OCI-M1 (cell line): ENCODE results near the gene ARHGAP5.
"Not testable (repeated sequence)": the region's sequence is repeated elsewhere in the genome, so short reads cannot be mapped to it uniquely, and the experiment has no call there.

Source experiments
- DNase-seq: peaks from one replicate; lab custom pipeline; 2025; lab: John Stamatoyannopoulos, UW

The ARHGAP5 gene

GRCh38 chr14:32121536-32121935, 44.4 kb downstream of the ARHGAP5 start:
- no peak for DNase-seq

GRCh38 chr14:32121948-32122347, 44.8 kb downstream of the ARHGAP5 start:
- no peak for DNase-seq

- DNase-seq, result not testable (repeated sequence)
Measured at GRCh38 chr14:32126899-32127730, 50.0 kb downstream of the ARHGAP5 start.

DNA sequence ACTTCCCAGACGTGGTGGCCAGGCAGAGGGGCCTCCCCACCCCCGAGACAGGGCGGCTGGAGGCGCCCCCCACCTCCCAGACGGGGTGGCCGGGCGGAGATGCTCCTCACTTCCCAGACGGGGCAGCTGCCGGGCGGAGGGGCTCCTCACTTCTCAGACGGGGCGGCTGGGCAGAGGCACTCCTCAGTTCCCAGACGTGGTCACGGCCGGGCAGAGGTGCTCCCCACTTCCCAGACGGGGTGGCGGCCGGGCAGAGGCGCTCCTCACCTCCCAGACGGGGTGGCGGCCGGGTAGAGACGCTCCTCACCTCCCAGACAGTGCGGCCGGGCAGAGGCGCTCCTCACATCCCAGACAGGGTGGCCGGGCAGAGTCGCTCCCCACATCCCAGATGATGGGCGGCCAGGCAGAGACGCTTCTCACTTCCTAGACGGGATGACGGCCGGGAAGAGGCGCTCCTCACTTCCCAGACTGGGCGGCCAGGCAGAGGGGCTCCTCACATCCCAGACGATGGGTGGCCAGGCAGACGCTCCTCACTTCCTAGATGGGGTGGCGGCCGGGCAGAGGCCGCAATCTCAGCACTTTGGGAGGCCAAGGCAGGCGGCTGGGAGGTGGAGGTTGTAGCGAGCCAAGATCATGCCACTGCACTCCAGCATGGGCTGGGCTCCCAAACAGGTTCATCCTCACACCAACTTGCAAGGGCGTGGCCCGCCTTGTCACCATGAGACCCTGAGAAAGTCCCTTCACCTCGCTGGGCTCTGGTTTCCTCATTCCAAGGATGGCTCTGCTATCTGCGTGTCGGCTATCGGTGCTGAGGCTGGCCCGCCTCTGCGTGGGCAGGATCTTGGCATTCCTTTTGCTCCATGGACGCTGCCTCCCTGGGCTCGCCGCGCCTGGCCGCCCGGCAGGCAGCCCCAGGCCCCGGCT, 50.9 kb downstream of the ARHGAP5 start:
- not testable (repeated sequence) for DNase-seq

- no peak for DNase-seq
Measured at GRCh38 chr14:32128703-32129102, 51.6 kb downstream of the ARHGAP5 start.

DNA sequence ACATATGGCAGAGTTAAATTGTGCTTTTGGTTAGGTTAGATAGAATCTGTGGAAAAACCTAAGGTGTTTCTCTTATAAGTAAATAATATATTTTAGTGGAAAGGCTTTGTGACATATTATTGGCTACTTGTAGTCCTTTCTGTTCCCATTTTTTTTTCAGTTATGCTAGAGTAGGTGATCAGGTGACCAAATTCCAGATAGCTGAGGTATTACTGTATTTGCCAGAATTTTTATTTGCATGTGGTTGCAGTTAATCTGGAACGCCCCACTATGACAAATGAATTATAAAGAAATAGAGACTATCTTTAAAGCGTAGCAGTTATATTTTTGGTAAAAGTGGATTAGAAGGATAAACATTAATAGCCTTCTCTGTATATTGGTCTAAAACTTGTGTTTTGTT, 52.0 kb downstream of the ARHGAP5 start:
- no peak for DNase-seq

GRCh38 chr14:32131689-32132088, 54.6 kb downstream of the ARHGAP5 start:
- not testable (repeated sequence) for DNase-seq

- no peak for DNase-seq
Measured at GRCh38 chr14:32134448-32135097, 57.5 kb downstream of the ARHGAP5 start.

GRCh38 chr14:32136027-32136825, 59.1 kb downstream of the ARHGAP5 start:
- no peak for DNase-seq

GRCh38 chr14:32137313-32137712, 60.2 kb downstream of the ARHGAP5 start:
- DNase-seq, result no peak

- no peak for DNase-seq
Measured at GRCh38 chr14:32137892-32138291, 60.8 kb downstream of the ARHGAP5 start.

GRCh38 chr14:32142341-32142740, 65.2 kb downstream of the ARHGAP5 start:
- DNase-seq, result no peak

DNA sequence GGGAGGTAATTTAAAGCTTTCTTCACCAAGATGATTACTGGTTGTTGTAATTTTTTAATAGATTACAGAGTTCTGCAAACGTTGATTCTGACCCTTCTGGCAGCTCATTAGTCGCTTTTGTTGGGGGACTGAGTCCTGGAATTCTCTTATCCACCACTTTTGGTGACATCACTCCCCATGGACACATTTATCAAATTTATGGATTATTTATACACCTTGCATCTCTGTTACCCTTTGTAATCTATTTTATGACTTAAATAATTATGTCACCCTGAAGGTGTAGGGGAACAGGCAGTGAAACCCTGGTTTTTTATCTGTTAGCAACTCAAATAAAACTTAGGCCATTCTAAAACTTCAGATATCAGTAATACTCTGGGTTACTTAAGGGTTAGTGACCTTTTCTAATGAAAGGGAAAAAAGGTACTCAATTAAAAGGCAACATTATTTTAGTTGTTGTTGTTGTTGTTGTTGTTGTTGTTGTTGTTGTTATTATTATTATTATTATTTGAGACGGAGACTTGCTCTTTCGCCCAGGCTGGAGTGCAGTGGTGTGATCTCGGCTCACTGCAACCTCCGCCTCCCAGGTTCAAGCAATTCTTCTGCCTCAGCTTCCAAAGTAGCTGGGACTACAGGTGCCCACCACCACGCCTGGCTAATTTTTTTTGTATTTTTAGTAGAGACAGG, 65.8 kb downstream of the ARHGAP5 start:
- DNase-seq, result no peak

- DNase-seq, result peak; percentile 9
Measured at GRCh38 chr14:32150392-32150791, 73.3 kb downstream of the ARHGAP5 start.

DNA sequence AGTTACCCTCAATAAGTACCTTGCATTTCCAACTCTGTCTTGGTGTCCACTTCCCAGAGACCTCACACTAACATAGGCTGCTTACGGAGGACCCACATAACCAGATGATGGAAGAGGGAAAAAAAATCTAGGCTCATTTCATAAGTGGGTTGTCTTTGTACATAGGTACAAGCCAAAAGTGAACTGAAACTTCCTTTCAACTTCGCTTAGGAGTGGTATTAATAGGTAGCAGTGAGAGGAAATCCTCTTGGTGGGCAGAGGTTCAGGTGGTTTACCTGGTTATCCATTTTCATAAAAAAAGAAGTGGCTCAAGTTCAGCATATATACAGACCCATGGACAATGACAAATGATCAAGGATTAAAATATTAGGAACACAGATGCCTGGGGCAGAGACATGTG, 88.9 kb downstream of the ARHGAP5 start:
- no peak for DNase-seq

DNA sequence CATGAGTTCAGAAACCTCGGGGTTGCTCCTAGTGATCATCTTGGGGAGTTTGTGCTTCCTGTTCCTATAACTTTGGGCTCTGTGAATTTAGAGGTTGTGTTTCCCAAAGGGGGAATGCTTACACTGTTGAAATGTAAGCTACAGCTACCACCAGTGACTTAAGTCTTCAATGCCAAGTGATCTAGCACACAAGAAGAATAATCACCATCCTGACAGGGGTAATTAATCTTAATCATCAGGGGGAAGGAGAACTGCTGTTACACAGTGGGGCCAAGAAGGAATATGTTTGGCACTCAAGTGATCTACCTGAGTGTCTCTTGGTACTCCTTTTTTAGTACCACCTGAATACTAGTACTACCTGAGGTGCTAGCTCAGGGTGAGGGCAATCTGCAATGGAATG, 89.8 kb downstream of the ARHGAP5 start:
- DNase-seq, result no peak

GRCh38 chr14:32167907-32168306, 90.8 kb downstream of the ARHGAP5 start:
- no peak for DNase-seq

- DNase-seq, result peak; percentile 27
Measured at GRCh38 chr14:32169191-32169590, 92.1 kb downstream of the ARHGAP5 start.

DNA sequence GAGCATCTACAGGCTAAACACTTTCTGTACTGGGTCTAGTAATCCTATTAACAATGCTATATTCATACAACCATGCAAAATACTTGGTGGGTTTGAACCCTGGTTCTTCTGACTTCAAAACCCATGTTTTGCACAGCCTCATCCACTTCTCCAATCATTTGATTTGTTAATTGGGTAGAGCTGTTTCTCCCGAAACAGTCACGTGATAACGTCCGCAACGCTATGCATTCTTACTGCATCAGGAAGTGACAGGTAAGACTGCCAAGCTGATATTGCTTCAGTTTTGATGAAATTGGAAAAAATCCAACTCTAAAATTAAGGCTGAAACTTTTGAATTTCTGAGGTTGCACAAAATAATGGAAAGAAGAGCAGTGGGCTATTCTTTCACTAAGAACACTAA, 94.4 kb downstream of the ARHGAP5 start:
- no peak for DNase-seq

DNA sequence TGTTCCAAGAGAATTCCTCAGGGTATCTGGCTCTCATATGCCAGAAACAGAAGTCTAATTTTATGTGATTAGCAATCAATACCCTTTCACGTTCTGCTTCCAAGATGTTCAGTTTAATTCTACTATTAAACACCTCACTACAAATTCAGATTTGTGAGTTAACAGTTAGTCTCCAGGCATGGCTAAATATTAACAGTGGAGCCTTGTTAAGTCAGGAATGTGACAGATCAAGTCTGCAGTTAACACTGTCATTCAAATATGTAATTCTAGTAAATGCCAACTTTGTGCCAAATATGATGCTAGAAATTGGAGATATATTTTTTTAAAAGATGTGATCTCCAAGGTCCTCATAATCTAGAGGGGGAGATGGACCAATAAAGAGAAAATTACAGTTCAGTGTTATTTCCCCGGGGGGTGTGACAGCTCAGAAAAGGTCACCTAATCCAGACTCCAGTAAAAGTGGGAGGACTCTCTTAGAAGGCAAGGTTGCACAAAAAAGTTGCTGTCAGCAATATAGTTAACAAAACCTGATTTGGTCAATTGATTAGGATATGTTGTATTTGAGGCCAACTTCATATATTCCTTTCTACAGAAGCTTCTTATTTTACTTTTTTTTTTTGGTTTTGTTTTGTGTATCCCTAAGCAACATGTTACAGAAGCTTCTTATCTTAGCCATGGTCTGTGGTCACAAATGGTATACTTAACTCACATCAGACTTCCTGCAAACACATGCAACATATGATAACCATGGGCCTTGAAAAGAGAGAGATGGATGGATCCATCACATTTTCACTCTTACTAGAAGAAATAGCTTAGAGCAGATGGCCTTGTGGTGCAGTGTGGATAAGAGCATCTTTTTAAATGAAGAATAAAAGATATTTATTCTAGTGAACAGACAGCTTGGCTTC, 106.3 kb downstream of the ARHGAP5 start:
- DNase-seq, result peak; percentile 79
